AG08395 (cell line): Measurements from ENCODE around the gene GLB1L3.
"Not testable (repeated sequence)": the region's sequence is repeated elsewhere in the genome, so short reads cannot be mapped to it uniquely, and the experiment has no call there.

ENCODE experiments used
- DNase-seq: peaks from one replicate; pipeline ENCODE4 v3.0.0; 2012; ENCODE audit warnings: mixed read lengths, low spot score

GLB1L3 gene

DNA sequence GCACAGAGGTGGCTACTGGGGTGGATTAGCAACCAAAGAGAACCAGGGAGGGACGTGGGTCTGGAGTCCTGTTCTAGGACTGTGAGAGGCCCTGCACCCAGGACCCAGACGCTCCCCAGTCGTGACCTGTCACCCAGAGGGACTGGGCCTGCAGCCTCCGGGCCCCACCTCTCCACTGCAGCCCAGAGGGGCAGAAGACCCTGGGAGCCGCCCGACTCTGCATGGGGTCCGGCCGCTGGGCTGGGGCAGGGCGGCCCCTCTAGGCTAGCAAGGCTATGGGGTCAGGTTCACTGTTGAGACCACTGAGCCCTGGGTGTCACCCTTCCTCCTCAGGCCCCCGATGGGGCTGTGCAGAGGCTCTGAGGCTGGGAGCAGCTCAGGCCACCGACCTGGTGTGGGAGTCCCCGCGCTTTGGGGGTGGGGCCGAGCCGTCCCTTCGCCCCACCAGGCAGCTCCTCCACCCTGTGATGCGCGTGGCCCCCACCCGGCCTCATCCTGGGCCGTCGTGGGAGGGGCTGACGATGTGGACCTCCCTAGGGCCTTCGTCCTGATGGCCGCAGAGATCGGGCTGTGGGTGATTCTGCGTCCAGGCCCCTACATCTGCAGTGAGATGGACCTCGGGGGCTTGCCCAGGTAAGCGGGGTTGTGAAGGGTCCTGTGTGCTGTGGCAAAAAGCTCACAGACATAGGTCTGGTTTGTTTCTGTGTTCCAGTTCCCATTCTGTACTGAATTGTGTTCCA is 68.5 kb downstream of the GLB1L3 start:
- not testable (repeated sequence) for DNase-seq

GRCh38 chr11:134345237-134345550 is 69.0 kb downstream of the GLB1L3 start:
- no peak for DNase-seq

- no peak for DNase-seq
Observed at GRCh38 chr11:134346101-134346975, 70.2 kb downstream of the GLB1L3 start.

DNA sequence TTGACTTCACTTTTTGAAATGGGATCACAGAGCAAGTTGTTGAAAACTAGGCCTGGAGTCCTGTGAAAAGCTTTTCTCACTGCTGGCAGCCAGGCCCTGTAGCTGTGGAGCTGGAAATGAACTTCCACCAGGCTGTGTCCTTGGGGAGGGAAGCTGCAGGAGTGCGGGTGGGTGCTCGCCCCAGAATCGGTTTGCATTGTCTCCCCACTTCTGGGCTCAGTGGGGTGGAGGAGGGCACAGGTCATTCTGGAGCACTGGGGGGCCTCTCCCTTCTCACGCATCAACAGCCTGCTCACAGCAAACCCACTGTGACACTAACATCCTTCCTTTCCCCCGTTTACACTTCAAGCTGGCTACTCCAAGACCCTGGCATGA is 70.8 kb downstream of the GLB1L3 start:
- no peak for DNase-seq

GRCh38 chr11:134347441-134347840 is 71.3 kb downstream of the GLB1L3 start:
- DNase-seq: no peak

DNA sequence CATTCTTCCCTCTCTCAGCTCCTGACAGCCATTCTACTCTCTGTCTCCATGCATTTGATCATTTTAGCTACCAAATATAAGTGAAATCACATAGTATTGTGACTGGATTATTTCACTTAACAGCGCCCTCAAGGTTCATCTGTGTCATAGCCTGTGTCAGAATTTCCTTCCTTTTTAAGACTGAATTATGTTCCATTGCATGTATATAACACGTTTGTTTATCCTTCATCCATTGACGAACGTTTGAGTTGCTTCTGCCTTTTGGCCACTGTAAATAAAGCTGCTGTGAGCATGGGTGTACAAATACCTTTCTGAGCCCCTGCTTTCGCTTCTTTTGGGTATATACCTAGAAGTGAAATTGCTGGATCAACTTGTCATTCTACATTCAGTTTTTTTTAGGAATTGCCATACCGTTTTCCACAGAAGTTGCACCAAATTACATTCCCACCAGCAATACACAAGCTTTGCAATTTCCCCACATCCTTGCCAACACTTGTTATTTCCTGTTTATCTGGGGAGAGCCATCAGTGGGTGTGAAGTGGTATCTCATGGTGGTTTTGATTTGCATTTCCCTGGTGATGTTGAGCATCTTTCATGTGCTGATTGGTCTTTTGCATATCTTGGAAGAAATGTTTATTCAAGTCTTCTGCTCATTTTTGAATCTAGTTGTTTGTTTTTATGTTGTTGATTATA is 73.1 kb downstream of the GLB1L3 start:
- no peak for DNase-seq

GRCh38 chr11:134349802-134350355 is 73.7 kb downstream of the GLB1L3 start:
- DNase-seq: no peak

DNA sequence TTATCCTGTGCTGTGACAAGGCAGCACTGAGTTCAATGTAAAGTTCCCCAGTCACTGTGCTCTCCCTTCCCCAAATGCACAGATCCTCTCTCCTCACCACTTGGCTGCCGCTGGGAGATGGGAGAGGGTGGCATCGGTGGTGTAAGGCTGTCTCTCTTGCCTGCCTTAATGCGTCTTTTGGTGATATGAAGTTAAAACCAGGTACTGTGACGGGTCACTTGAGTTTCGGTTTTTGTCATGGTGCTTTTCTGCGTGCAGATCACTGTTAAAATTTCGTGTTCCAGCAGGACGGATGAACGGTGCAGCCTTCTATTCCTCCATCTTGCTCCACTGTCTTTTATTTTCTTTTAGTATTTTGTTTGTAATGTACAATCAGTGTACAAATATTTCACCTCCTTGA is 74.2 kb downstream of the GLB1L3 start:
- DNase-seq: no peak

GRCh38 chr11:134352111-134352510 is 75.9 kb downstream of the GLB1L3 start:
- no peak for DNase-seq

DNA sequence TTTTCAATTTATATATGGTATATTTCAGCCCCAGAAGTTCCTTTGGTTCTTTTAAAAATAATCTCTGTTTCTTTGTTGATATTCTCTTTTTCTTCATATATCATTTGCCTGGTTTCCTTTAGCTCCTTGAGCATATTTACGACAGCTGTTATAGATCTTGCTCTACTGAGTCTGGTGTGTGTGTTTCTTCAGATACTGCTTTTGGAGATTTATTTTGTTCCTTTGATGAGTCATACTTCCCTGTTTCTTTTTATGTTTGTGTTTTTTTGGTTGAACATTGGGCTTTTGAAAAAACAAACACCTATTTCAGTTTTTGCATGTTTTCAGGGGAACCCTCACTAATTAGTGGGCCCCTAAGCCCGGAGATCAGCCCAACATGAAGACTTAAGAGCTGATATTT is 79.0 kb downstream of the GLB1L3 start:
- no peak for DNase-seq

- no peak for DNase-seq
Observed at GRCh38 chr11:134355656-134356055, 79.5 kb downstream of the GLB1L3 start.

DNA sequence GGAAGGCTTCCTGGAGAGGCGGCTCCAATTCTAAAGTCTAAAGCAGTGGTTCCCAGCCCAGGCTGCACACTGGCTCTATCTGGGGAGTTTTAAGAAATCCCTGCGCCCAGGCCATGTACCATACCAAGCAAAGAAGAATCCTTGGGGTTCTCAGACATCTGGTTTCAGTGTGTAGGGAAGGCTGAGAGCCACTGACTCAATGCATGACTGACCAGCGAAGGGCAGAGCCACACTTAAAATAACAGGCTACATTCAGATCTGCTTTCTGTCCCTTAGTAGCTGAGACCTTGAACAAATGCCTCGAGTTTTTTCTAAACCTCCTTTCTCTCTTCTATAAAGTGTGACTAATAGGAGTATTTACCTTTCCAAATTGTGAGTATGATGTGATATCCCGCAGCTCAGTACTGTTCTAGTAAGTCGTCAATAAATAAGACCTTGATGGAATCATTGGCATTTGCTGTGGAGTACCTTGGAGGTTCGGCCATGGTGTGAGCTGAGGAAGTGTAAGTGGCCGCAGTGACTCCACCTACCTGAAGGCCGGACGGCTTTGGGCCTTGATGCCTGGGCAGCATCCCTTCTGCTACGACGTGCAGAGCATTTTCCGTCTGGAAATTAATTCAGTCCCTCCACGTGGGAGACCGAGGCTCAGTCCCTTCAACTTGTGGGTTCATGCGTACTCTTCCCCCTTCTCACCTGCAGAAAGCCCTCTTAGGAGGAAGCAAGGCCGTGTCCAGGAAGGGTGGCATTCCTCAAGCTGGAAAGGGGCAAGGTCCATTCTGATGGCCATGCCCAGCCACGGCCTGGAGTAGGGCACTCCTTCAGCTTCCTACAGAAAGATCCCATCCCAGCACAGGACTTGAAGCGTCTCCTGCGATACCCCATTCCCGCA is 80.7 kb downstream of the GLB1L3 start:
- no peak for DNase-seq

GRCh38 chr11:134357545-134357839 is 81.3 kb downstream of the GLB1L3 start:
- no peak for DNase-seq

- no peak for DNase-seq
Observed at GRCh38 chr11:134358165-134358855, 82.1 kb downstream of the GLB1L3 start.

- DNase-seq: no peak
Observed at GRCh38 chr11:134358856-134359490, 82.8 kb downstream of the GLB1L3 start.

- no peak for DNase-seq
Observed at GRCh38 chr11:134359646-134360045, 83.5 kb downstream of the GLB1L3 start.

DNA sequence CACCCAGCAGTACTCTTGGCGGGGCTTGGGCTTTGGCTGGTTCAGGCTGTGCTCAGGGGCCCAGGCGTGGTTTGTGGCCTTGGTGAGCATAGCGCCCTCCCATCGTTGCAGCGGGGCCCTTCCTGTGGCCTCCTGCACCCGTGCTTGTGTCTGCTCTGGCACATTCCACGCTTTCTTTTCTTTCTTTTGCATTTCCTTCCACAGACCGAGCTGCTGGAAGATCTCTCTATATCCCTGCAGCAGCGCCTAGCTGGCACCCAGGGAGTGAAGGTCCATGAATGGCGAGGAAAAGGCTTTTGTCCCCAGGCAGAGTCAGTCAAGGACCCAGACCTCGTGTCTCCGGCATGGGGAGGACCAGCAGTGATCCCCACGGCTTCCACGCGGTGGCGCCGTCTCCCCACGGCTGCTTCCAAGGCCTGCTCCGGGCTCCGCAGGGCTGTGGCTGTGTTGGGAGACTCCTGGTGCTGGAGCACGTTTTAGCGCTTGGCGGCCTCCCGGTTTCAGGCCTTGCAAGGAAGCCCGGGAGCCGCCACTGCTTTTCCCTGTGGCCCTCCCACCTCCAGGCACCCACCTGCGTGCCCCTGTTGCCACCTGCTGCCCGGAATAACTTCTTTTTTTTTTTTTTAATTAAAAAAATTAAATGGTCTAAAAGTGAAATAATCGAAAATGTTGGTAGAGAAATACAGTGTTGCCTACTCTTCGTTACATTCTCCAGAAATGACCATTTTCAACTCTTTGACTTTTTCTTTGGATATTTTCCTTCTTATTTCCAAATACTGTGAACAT is 84.1 kb downstream of the GLB1L3 start:
- DNase-seq: peak; percentile 69

DNA sequence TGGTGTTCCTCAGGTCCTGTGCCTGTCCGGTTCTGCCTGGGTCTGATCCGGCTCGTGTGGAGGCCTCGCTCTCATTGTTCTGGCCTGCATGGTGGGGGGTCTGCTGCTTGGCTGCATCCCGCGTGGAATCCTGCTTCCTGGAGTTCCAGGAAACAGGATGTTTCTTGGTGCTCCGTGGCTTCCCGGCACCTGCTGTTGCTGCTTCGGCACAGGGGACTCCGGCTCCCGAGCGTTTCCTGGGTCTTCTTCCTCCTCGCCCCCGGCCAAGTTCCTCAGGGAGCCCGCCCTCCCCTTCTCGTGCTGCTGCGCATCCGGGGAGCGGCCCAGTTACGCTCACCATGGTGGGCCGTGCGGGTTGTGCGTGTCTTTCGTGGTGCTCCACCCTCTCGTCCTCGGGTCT is 85.5 kb downstream of the GLB1L3 start:
- DNase-seq: no peak

DNA sequence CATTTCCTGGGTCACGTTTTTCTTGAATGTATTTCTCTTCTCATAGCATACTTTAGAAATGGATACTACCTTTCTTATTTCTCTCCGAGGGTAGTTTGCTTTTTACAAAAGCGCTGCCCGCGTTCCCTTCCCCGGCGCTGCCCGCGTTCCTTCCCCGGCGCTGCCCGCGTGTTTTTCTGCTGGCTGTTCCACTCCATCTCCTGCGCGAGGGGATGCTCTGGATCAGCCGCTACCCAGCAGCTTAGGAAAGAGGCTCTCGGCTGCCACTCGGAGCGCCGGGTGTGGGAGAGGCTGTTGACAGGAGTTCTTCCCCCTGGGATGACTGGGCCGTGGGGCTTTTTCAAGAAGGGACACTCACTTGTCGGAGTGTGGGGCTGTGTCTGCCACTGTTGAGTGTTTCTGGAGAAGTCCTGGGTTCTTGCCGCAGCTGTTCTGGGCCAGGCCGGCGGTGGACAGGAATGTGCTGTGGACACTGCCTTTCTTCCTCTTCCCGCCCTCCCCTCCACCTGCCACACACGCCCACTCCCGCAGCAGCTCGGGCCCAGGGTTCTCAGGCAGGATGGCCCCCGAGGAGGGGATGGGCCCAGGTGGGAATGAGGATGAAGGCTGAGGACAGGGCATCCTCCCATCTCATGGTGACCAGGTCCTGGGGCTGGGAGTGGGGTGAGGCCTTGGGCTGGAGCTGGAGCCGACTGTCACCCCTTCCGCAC is 86.2 kb downstream of the GLB1L3 start:
- no peak for DNase-seq
